PC-9 (cell line): Measurements from ENCODE around the gene BFSP2. TPM values are rescaled to one million over a fixed set of nuclear protein-coding genes. Genes with fewer than 3 reads are reported as not detected.

Experiments
- BruUV-seq: library from RNA; stranded (reverse); fragments of 400-500 nt; replicated peaks from 2 replicates; lab custom pipeline; 2021; lab: Mats Ljungman, UMichigan
- CTCF ChIA-PET: fragments of 300-600 bp; sonication (Branson Sonifier 250); formaldehyde crosslinking; loops from one replicate; lab custom pipeline; 2022; ENCODE audit warnings: antibody characterized with exemption; lab: Charles Lee
- POLR2A ChIA-PET: fragments of 300-600 bp; sonication (Branson Sonifier 250); formaldehyde crosslinking; loops from one replicate; lab custom pipeline; 2022; ENCODE audit warnings: antibody characterized with exemption; ENCODE audit not compliant: unreplicated experiment; lab: Charles Lee
- DNase-seq, 2 experiments: peaks; one replicate each; pipeline versions ENCODE4 v3.0.0 to v3.0.0-alpha.2; 2015 to 2022; ENCODE audit warnings: mixed read lengths in 1 of 2
- H2AFZ ChIP-seq: fragments of 200-600 bp; sonication (generic); 2 replicates; pipeline ENCODE4 v1.8.1; 2017; ENCODE audit warnings: antibody characterized with exemption
- H3F3A ChIP-seq: fragments of 200-600 bp; sonication (generic); 2 replicates; pipeline ENCODE4 v1.8.1; 2017; ENCODE audit warnings: antibody characterized with exemption, mild to moderate bottlenecking, low read depth; ENCODE audit not compliant: insufficient read depth
- H3K27ac ChIP-seq: fragments of 200-600 bp; sonication (generic); 2 replicates; pipeline ENCODE4 v1.6.1; 2016; ENCODE audit warnings: mixed run types
- H3K27me3 ChIP-seq: fragments of 200-600 bp; sonication (generic); 2 replicates; pipeline ENCODE4 v1.6.1; 2016; ENCODE audit warnings: low read depth, mixed run types; ENCODE audit not compliant: insufficient read depth
- H3K36me3 ChIP-seq: fragments of 200-600 bp; sonication (generic); 2 replicates; pipeline ENCODE4 v1.6.1; 2016; ENCODE audit warnings: low read depth, mixed run types
- H3K4me1 ChIP-seq: fragments of 200-600 bp; sonication (generic); replicated peaks from 2 replicates; pipeline ENCODE4 v1.6.1; 2016; ENCODE audit warnings: mixed run types; ENCODE audit not compliant: insufficient read depth
- H3K4me2 ChIP-seq: fragments of 200-600 bp; sonication (generic); 2 replicates; pipeline ENCODE4 v1.6.1; 2017; ENCODE audit warnings: mixed run types
- H3K4me3 ChIP-seq: fragments of 200-600 bp; sonication (generic); 2 replicates; pipeline ENCODE4 v1.6.1; 2016; ENCODE audit warnings: mixed run types
- H3K79me2 ChIP-seq: fragments of 200-600 bp; sonication (generic); 2 replicates; pipeline ENCODE4 v1.6.1; 2017; ENCODE audit warnings: low read depth, mixed run types
- H3K9me2 ChIP-seq: fragments of 200-600 bp; sonication (generic); 2 replicates; pipeline ENCODE4 v1.8.1; 2017; ENCODE audit warnings: mild to moderate bottlenecking; ENCODE audit not compliant: insufficient read depth
- H3K9me3 ChIP-seq: fragments of 200-600 bp; sonication (generic); 2 replicates; pipeline ENCODE4 v1.8.1; 2016; ENCODE audit warnings: low read depth; ENCODE audit not compliant: insufficient read depth
- H4K20me1 ChIP-seq: fragments of 200-600 bp; sonication (generic); 2 replicates; pipeline ENCODE4 v1.8.1; 2017; ENCODE audit not compliant: insufficient read depth
- EZH2 ChIP-seq: fragments of 200-600 bp; sonication (generic); IDR thresholded peaks from 2 replicates; pipeline ENCODE4 v1.8.0; 2017; ENCODE audit warnings: antibody characterized with exemption, low read depth
- intact Hi-C: fragments of 100-400 bp; cut with micrococcal nuclease; formaldehyde crosslinking; loops from one replicate; pipeline ENCODE4 v1.10.0; 2022; ENCODE audit not compliant: unreplicated experiment
- total RNA-seq: library from RNA; stranded (reverse); gene quantifications from 2 replicates; pipeline ENCODE4 v1.2.3, GENCODE V29; 2021
- TF ChIP-seq, protein P1 (sequence below): fragments of 200-600 bp; sonication (generic); conservative IDR thresholded peaks from 2 replicates; pipeline ENCODE4 v1.6.1; 2017; ENCODE audit warnings: mixed run types, antibody characterized with exemption, mild to moderate bottlenecking, moderate library complexity

Gene BFSP2
- total RNA-seq, 1 experiment from 2014 or later: not detected

DNA sequence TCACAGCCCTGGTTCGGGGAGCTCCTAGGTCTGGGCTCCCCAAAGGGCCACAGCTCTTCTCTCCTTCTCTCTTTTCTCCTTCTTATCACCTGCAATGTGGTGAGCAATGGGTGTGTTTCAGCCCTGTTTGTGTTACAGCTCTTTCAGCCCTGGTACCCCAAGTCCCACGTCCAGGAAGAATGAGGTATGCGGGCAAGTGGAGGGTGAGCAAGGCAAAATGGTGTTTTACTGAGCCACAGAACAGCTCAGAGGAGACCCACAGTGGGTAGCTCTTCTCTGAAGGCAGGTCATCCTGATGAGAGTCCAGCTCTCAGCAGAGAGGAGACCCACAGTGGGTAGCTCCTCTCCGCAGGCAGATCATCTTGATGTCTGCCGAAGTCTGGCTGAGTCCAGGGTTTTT, 86.8 kb downstream of the BFSP2 start:
- peaks cover 6% of the 10 kb centered on the region for H3K9me3 ChIP-seq
- H2AFZ ChIP-seq: no peak overlapping the region
- CTCF ChIA-PET: no interaction called here
- DNase-seq: no peak
- H3K36me3 ChIP-seq: no peaks in the 10 kb centered on the region
- no peaks in the 10 kb centered on the region for H3K79me2 ChIP-seq
- H3K4me3 ChIP-seq: no peak overlapping the region
- POLR2A ChIA-PET: no interaction called here
- H3K4me1 ChIP-seq: peaks cover 15% of the 10 kb centered on the region
- no peaks in the 10 kb centered on the region for H4K20me1 ChIP-seq
- H3K27me3 ChIP-seq: no peaks in the 10 kb centered on the region
- intact Hi-C loops: loop anchor here (5.0 kb wide), 1 partner anchor 41 kb away; no protein-coding TSS in a partner anchor
- 0 out of 2 replicates have a peak, but pooled peaks cover 7% of the 10 kb centered on the region for H3F3A ChIP-seq
- no peak overlapping the region for H3K4me2 ChIP-seq
- TF ChIP-seq, protein P1, sequence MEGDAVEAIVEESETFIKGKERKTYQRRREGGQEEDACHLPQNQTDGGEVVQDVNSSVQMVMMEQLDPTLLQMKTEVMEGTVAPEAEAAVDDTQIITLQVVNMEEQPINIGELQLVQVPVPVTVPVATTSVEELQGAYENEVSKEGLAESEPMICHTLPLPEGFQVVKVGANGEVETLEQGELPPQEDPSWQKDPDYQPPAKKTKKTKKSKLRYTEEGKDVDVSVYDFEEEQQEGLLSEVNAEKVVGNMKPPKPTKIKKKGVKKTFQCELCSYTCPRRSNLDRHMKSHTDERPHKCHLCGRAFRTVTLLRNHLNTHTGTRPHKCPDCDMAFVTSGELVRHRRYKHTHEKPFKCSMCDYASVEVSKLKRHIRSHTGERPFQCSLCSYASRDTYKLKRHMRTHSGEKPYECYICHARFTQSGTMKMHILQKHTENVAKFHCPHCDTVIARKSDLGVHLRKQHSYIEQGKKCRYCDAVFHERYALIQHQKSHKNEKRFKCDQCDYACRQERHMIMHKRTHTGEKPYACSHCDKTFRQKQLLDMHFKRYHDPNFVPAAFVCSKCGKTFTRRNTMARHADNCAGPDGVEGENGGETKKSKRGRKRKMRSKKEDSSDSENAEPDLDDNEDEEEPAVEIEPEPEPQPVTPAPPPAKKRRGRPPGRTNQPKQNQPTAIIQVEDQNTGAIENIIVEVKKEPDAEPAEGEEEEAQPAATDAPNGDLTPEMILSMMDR: no peak
- no peak for TF ChIP-seq EZH2
- H3K27ac ChIP-seq: no peak overlapping the region
- BruUV-seq: no TSS peak
- H3K9me2 ChIP-seq: no peaks in the 10 kb centered on the region

DNA sequence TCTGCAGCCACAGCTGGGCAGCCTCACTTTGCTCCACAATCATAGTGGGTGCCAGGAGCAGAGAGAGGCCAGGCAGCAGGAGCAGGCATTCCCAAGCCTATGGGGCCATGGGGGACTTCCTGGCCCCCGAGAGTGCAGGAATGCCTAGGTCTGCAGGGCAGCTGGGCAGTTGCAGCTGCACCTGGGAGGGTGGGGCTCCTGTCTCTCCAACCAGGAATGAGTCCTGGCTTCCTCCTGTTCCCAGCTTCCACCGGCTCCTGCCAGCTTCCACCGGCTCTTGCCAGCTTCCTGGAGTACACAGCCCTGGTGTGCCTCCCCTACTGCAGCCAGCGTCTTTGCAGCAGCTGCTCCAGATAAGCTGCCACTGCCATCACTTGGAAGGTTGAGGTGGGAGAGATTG, 87.3 kb downstream of the BFSP2 start:
- no peaks in the 10 kb centered on the region for H4K20me1 ChIP-seq
- H3K9me3 ChIP-seq: peaks cover 4% of the 10 kb centered on the region
- no peak for DNase-seq
- 0 out of 2 replicates have a peak, but pooled peaks cover 7% of the 10 kb centered on the region for H3F3A ChIP-seq
- no peak for TF ChIP-seq EZH2
- TF ChIP-seq, protein P1: no peak
- CTCF ChIA-PET: interaction anchor here (0.6 kb wide), 1 partner anchor 16 kb away, joined by 3 read pairs; no protein-coding TSS in a partner anchor
- no peak overlapping the region for H3K4me3 ChIP-seq
- no peak overlapping the region for H2AFZ ChIP-seq
- peaks cover 15% of the 10 kb centered on the region for H3K4me1 ChIP-seq
- H3K79me2 ChIP-seq: no peaks in the 10 kb centered on the region
- intact Hi-C loops: loop anchor here (5.0 kb wide), 1 partner anchor 40 kb away; no protein-coding TSS in a partner anchor
- POLR2A ChIA-PET: no interaction called here
- no peak overlapping the region for H3K4me2 ChIP-seq
- H3K27me3 ChIP-seq: no peaks in the 10 kb centered on the region
- H3K9me2 ChIP-seq: no peaks in the 10 kb centered on the region
- H3K27ac ChIP-seq: no peak overlapping the region
- no peaks in the 10 kb centered on the region for H3K36me3 ChIP-seq
- BruUV-seq: no TSS peak

- no TSS peak for BruUV-seq
- intact Hi-C loops: loop anchor here (2.0 to 5.0 kb wide), 2 partner anchors 39 to 83 kb away; no protein-coding TSS in a partner anchor
These were observed 88.2 kb downstream of the BFSP2 start for GRCh38 chr3:133487920-133488540.

More at GRCh38 chr3:133487920-133488540, 88.2 kb downstream of the BFSP2 start:
- Histone ChIP-seq H3K27me3 (no peaks in the 10 kb centered on the region), H4K20me1 (no peaks in the 10 kb centered on the region), H3K9me2 (no peaks in the 10 kb centered on the region; the same call in 1 of the 2 replicates), H2AFZ (no peak overlapping the region), H3F3A (0 out of 2 replicates have a peak, but pooled peaks cover 7% of the 10 kb centered on the region), H3K27ac (no peak overlapping the region), H3K36me3 (no peaks in the 10 kb centered on the region), H3K4me1 (peaks cover 15% of the 10 kb centered on the region), H3K9me3 (peaks cover 2% of the 10 kb centered on the region; the same call in 1 of the 2 replicates), H3K4me3 (no peak overlapping the region), H3K79me2 (no peaks in the 10 kb centered on the region), H3K4me2 (no peak overlapping the region)
- DNase-seq: no peak
- no peak for TF ChIP-seq EZH2
- TF ChIP-seq, protein P1: peak; percentile 71
- CTCF ChIA-PET: interaction anchor here (0.6 to 2.0 kb wide), 5 partner anchors 8 to 85 kb away, joined by 3 to 10 read pairs (median 4); partner anchors contain the start of gene CDV3
- POLR2A ChIA-PET: interaction anchor here (1.4 kb wide), 1 partner anchor 82 kb away, joined by 19 read pairs; no protein-coding TSS in a partner anchor
